Measurements from ENCODE around the gene TRERF1.

GRCh38 chr6:42407379-42407778, 44.3 kb downstream of the TRERF1 start:
- TF ChIP-seq EZH2 (IDR thresholded peaks at IDR 0.05) (no peak), CTCF (IDR thresholded peaks at IDR 0.05) (no peak)
